C4-2B (cell line): ENCODE results near the gene PLPP4.

Experiments
- H3K27ac ChIP-seq: fragments of 450-650 bp; 2 replicates; pipeline ENCODE4 v1.5.1; 2017
- CTCF ChIP-seq: fragments of 450-650 bp; conservative IDR thresholded peaks from 2 replicates; pipeline ENCODE4 v1.5.1; 2017; ENCODE audit warnings: mild to moderate bottlenecking
- ZFX ChIP-seq: fragments of 450-650 bp; IDR thresholded peaks from 2 replicates; pipeline ENCODE4 v1.6.1; 2017

PLPP4 gene

DNA sequence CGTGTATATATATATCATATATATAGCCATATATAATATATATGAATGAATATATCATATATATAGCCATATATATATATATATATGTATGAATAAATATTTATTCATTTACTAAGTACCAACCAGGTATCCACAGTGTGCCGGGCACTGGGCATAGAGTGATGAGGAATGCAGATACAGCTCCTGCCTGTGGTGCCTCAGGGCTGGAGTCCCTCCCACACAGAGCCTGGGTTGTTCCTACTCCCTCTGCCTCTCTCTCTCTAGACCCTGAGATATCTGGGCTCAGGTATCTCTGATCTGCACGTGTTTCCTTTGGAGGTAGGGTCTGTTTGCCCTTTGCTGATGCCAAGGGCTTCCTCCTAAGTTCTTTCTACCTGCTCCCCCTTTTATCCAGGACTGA is 1.4 kb upstream of the PLPP4 start:
- TF ChIP-seq CTCF, result no peak
- no peak for TF ChIP-seq ZFX

GRCh38 chr10:120456143-120456625 is 843 bp upstream of the PLPP4 start:
- TF ChIP-seq ZFX, result no peak
- no peak for TF ChIP-seq CTCF
- H3K27ac ChIP-seq, result peak overlapping the region; percentile 26; the same call in 1 of the 2 replicates

More for the DNA sequence above, 1.4 kb upstream of the PLPP4 start:
- no peak overlapping the region for H3K27ac ChIP-seq

DNA sequence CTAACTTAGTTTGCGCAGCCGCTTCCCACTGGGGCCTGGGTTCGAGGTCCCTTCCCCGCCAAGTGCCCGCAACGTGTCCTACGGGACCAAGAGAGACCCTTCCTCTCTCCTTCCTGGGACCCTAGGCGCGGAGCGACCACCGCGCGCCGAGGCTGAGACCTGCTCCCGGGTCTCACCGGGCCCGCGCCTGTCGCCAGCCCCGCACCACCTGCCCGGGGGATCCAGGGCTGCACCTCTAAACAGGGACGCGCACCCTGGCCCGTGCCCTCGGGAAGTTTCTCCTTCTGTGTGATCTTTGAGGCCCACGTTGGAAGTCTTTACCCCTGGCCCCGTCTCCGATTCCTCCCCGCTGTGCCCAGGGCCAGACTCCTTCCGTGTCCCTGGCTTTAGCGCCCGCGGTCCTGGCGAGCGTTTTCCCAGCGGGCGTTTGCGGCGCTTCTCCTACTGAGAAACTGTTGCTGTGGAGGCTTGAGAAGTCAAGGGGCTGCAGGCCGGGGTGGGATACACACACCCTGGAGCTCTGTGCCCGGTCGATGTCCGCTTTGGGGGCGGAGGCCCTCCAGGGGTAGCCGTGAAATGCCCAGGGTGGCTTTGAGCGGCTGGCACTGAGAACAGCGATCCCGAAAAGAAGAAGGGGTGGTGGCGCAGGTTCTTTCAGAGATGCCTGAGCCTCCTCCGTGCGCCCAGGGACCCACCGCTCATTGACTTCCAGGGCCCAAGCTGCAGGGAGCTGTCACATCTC is 575 bp downstream of the PLPP4 start:
- no peak for TF ChIP-seq ZFX
- no peak for TF ChIP-seq CTCF
- peak overlapping the region; percentile 26; the same call in 1 of the 2 replicates for H3K27ac ChIP-seq

GRCh38 chr10:120458432-120458831 is 1.4 kb downstream of the PLPP4 start:
- TF ChIP-seq ZFX (no peak), CTCF (no peak)
- H3K27ac ChIP-seq, result no peak overlapping the region

DNA sequence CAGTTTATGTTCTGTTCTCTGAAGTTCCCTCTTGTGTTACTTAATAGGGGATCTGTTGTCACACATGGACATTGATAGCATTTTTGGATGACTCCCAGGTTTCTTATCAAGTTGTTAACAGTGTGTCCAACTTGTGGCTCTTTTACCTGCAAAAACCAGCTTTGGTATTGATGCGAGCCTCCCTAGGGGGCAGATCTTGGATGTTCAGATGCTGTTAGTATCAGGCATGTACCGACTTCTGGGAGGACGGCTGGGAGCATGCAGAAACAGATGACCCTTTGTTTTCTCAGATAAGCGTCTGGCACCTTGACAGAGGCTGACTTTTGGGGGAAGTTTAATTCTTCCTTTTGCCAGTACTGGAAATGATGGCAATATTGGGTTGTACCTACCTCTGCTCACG is 2.2 kb downstream of the PLPP4 start:
- no peak overlapping the region for H3K27ac ChIP-seq
- no peak for TF ChIP-seq CTCF
- TF ChIP-seq ZFX, result no peak

DNA sequence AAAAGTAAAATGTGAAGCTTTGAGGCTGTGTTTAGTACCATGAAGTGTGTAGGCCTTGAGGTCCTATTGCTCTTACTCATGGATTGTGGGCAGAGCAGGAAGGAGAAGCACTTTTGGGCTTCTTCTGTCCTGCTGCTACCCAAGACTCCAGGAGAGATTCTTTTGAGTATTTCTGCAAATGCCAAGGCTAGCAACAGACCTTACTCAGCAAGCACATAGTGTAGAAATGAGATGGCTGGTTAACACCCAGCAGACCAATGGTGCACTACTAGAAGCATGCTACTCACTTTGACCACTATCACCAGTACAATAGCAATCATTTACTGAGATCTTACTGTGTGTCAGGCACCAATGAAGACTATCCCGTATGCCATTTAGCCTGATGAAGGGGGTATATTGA is 3.2 kb downstream of the PLPP4 start:
- no peak overlapping the region for H3K27ac ChIP-seq
- TF ChIP-seq ZFX, result no peak
- no peak for TF ChIP-seq CTCF

GRCh38 chr10:120460776-120461175 is 3.7 kb downstream of the PLPP4 start:
- no peak overlapping the region for H3K27ac ChIP-seq
- TF ChIP-seq CTCF (no peak), ZFX (no peak)
